Hematopoietic multipotent progenitor cell treated with erythropoietin and hydrocortisone succinate and interleukin-3 and kit ligand, for 15 days (in vitro differentiated cells): ENCODE results near the gene LYRM4.

Experiments
- DNase-seq: peaks from one replicate; pipeline ENCODE4 v3.0.0-alpha.2; 2015; ENCODE audit warnings: low spot score

The LYRM4 gene

GRCh38 chr6:5098501-5099270 lies 162.1 kb downstream of the LYRM4 start:
- no peak for DNase-seq

DNA sequence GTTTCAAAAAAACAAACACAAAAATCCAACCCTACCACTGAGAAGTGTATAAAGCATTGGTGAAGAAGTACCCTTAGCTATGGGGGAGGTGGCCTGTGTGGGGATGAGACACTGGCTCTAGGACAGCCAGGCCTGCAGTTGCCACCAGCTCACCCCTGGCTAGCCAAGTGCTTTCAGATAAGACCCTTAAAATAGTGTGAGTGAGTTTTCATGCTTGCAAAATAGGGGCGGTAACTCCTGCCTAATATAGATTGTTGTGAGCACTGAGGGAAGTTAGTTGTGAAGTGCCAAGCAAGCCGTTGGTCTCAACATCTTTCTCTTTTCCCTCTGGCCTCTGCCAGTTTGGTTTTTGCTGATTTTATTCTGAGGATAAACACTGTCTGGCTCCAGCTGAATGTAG lies 164.3 kb downstream of the LYRM4 start:
- DNase-seq: no peak

DNA sequence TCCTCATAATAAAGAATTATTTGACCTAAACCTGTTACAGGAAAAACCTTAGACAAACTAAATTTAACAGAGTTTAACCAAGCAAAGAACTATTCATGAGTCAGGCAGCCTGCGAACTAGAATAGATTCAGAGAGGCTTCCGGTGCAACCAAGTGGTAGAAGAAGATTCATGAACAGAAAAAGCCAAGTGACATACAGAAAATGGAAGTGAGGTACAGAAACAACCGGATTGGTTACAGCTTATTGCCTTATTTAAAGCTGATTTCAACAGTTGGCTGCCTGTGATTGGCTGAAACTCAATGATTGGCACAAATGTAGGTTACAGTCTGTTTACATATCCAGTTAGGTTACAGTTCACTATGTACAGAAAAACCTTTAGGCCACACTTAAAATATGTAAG lies 165.5 kb downstream of the LYRM4 start:
- DNase-seq: no peak

GRCh38 chr6:5094327-5094726 lies 166.4 kb downstream of the LYRM4 start:
- no peak for DNase-seq

DNA sequence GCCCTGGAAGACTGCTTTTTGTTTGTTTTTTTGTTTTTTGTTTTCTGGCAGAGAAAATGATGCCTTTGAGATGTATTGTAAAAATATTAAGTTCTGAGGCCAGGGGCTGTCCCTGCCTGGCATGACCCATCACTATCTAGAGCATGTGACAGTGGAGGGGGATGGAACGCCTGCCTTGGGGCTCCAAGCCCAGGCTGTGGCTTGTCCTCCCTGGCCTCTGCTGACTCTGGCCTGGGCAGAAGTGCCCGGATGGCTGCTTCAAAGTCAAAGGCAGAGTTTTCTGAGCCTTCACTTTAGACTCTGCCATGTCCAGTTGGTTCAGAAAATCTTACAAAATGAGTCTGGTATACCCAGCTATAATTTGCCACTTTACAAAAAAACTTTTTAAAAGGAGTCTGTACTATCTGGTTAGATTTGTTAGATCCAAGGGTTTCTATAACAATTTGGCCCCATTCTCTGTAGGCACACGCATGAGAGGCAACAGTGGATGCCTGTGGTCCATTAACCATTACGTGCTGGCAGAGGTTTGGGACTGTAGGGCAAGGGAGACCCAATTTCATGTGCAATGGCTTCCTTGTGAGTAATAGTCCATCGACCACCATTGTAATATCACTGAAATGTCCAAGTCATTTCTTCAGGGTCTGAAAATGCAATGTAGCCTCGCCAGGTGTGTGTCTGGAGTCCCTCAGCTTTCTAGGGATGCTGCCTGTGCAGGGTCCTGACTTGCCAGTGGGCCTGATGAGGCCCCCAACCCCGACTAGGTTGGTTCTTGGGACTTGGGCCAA lies 167.3 kb downstream of the LYRM4 start:
- no peak for DNase-seq

- DNase-seq: no peak
Observed at GRCh38 chr6:5091210-5092069, 169.3 kb downstream of the LYRM4 start.

- DNase-seq: no peak
Observed at GRCh38 chr6:5090603-5091002, 170.1 kb downstream of the LYRM4 start.

DNA sequence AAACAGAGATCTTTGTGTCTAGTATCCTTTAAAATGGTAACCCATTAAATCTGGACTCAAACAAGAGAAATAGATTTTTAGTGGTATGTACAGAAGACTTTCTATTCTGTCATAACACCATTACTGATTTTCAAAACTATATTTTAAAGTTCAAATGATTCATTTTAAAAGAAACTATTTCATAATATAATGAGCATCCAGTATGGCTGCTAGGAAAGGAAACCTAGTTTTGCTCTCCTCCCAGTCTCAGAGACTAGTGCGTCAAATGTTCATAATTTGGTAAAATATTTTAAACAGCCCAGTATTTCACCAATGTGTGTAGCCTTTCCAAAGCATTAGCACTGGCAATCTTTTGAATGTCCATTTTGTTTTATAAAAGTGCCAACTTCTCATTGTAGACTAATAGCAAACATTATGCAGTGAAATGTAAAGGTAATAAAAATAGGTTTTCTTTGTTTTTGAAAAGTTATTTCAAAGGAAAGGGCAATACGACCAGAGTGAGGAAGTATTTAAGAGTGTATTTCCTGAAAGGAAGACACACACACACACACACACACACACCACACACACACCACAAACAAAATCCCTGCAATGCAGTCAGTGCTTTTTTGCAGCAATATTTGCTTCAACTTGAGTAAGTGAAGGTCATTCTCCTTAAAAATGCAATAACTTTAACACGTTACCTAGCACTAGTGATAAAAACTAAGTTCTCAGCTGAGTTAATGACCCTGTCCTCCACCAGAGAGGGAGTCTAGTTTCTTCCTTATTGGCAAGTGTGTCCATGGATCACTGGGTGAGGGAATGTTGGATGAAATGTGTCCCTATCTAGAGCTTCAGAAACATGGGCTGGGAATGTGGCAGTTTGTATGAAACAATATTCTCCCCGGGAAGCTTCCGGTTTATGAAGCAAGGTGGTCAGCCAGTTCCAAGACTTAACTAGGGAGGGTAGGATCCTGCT lies 171.0 kb downstream of the LYRM4 start:
- no peak for DNase-seq

DNA sequence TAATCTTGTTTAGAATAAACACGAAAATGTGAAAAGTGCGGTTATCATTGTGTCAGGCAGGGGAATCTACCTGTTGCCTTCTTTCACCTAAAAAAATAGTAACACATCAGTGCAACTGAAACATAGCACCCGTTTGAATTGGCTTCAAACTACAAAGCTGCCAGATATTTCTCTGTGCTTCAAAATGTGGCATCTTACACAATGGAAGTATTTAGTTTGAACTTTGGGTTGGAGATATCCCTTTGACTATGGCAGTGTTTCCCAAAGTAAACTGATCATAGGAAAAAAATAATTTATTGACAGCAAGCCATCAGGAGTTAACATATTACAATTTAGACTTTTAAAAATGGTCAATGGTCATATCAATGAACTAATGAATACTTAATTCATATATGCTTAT lies 172.0 kb downstream of the LYRM4 start:
- DNase-seq: no peak

DNA sequence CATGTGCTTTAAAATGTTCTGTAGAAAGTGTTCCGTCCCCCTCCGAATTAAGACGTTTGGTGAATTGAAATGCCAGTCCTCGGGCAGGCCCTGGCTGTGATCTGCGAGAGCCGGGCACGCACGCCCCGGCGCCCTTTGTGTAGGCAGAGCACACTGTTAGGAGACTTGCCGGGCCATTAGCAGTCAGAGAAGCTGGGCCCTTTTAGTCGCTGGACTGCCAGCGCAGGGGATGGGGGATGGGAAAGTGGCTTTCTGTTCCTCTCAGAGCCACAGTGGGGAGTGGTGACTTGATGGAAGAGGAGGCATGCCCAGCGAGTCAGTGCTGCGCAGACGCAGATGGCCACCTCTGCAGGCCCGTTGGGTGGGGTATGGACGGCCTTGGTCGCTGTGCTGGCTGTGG lies 173.4 kb downstream of the LYRM4 start:
- DNase-seq: no peak

- no peak for DNase-seq
Observed at GRCh38 chr6:5086294-5086890, 174.4 kb downstream of the LYRM4 start.

- DNase-seq: no peak
Observed at GRCh38 chr6:5085648-5086293, 175.0 kb downstream of the LYRM4 start.

DNA sequence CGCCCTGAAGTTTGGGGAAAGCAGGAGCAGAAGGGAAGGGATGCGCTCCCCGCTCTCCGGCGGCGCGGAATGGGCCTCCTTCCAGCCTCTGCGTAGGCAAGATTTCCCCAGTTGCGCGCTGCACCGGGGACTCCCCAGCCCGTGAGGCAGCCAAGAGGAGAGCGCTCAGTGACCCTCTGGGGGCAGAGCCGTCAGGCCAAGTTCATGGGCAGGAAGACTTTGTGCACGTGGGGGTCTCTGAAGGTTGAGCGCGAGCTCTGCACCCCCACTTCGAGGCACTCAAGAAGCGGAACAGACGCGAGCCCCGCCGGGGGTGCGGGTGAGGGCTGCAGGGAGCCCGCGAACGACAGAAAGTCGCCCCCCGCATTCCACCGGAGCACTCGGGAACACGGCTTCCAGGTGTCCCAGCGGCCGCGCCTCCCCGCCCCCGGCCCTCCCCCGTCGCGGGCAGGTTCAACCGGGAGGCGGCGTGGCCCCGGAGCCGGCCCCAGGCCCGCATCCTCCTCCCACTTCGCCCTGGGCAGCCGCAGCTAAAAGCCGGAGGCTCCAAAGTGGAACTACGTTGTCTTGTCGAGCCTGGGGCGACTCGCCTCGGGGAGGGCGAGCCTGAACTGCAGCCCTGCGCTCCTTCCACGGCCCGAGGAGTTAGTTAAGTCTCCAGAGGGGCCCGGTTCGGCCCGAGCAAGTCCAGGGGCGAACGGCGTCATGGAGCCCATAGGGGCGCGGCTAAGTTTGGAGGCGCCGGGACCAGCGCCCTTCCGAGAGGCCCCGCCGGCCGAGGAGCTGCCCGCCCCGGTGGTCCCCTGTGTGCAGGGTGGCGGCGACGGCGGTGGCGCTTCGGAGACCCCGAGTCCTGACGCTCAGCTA lies 175.7 kb downstream of the LYRM4 start, which contains the start of gene PPP1R3G:
TSS of gene PPP1R3G (plus strand) at position 561 of the 867 bp plus-strand sequence. CDS start at position 706, 145 bp downstream.
- DNase-seq: no peak

DNA sequence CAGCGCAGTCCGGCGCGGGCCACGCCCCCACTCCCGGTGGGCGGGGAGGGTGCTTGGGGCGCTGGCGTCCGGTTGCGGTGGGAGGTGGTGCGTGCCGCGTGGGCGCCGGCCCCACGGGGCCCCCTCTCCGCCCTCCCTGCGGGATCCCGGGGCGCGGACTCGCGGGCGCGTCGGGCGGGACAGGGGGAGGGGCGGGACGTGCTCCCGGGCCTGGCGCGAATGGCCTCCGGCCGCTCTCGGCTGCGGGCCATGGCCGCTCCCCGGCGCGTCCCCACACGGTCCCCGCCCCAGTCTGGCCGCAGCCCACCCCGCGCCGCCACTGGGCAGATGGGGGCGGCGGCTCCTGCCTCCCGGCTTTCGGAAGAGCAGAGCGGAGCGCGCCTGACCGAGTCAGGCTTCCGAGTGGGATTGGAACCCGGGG lies 176.4 kb downstream of the LYRM4 start:
- no peak for DNase-seq

DNA sequence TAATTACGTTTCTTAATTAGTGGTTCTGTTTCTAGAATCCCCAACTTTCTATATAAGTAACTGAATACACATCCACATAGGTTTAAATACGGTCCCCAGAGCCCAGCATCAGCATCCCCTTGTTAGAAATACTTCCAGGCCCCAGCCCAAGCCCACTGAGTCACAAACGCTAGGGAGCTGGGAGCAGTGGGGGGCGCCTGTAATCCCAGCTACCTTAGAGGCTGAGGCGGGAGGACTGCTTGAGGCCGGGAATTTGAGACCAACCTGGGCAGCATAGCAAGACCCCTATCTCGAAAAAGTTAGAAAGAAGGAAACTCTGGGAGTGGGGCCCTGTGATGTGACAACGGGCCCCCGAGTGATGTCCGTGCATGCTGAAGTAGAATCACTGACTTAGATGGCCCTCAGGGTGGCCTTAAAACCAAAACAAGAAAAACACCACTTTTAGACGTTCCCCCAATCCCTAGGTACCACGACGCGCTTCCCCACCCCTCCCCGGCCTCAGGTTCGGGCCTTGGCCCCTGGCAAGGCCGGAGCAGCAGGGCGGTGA lies 176.9 kb downstream of the LYRM4 start:
- no peak for DNase-seq

GRCh38 chr6:5083307-5083583 lies 177.5 kb downstream of the LYRM4 start:
- no peak for DNase-seq

DNA sequence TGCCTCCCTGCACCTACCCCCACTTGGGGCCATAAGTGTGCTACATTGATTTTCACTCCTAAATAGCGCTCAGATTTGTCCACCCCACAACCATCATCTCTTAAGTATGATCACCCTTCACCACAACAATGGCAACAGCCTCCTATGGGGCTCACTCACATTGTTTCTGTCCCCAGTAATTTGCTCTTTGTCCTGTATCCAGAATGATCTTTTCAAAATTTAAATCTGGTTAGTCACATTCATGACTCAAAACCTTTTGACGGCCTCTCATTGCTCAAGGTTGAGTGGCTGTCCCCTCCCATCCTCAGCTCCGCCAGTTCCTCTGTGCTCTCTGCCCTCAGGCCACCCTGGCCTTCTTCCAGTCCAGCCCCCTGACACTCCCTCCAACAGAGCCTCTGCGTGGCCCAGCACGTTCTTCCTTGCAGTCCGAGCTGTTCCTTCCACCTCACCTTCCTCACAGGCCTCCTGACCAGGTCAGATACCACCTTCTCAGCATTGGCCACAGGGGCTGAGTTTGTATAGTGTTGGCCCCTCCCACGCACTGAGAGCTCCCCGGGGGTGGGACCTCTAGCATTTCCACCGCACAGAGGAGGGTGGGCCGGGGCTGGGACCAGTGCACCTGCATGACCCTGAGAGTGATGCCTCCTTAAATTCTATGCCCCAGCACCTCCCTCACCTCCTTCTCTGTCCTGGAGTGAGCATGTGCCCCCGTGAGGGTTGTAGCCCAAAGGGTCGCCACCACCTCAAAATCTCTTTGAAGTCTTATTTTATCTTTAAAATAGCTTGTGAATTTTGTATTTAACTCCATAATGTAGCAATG lies 178.1 kb downstream of the LYRM4 start:
- DNase-seq: no peak

DNA sequence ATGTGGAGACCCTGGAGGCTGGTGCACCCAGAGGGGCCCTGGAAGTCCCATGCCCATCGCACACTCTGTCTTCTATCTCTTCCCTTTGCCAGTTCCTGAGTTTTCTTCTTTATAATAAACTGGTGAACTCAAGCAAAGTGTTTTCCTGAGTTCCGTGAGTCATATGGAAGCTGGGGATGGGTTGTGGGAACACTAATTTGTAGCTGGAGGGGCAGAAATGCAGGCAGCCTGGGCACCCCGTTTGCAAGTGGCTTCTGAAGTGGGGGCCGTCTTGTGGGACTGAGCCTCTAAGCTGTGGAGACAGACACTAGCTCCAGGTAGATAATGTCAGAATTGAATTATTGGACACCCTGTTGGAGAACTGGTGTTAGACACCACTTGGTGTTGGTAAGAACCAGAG lies 178.8 kb downstream of the LYRM4 start:
- no peak for DNase-seq
